Epithelial cell of proximal tubule (primary cell): Measurements from ENCODE around the gene ARHGEF3. TPM values are rescaled to one million over a fixed set of nuclear protein-coding genes. Genes with fewer than 3 reads are reported as not detected.
A peak's percentile ranks its signal among the peaks of the same experiment; 100 is the strongest.

Experiments used
- DNase-seq: peaks from one replicate; pipeline ENCODE4 v3.0.0-alpha.2; 2011; ENCODE audit warnings: low read depth
- H3K4me3 ChIP-seq: 2 replicates; pipeline ENCODE4 v1.5.1; 2011; ENCODE audit warnings: low read depth, mild to moderate bottlenecking, low read length
- total RNA-seq: library from RNA; depleted of rRNA; stranded (reverse); fragments of >200 nt; gene quantifications from 2 replicates; pipeline ENCODE4 v1.2.3, GENCODE V29; 2015
- TF ChIP-seq, protein P1 (sequence below): conservative IDR thresholded peaks from 2 replicates; pipeline ENCODE4 v1.5.1; 2012; ENCODE audit warnings: low read depth, mild to moderate bottlenecking, low read length

Gene ARHGEF3, protein sequence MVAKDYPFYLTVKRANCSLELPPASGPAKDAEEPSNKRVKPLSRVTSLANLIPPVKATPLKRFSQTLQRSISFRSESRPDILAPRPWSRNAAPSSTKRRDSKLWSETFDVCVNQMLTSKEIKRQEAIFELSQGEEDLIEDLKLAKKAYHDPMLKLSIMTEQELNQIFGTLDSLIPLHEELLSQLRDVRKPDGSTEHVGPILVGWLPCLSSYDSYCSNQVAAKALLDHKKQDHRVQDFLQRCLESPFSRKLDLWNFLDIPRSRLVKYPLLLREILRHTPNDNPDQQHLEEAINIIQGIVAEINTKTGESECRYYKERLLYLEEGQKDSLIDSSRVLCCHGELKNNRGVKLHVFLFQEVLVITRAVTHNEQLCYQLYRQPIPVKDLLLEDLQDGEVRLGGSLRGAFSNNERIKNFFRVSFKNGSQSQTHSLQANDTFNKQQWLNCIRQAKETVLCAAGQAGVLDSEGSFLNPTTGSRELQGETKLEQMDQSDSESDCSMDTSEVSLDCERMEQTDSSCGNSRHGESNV
- 4.3 and 6.5 TPM in 2 replicates for total RNA-seq

DNA sequence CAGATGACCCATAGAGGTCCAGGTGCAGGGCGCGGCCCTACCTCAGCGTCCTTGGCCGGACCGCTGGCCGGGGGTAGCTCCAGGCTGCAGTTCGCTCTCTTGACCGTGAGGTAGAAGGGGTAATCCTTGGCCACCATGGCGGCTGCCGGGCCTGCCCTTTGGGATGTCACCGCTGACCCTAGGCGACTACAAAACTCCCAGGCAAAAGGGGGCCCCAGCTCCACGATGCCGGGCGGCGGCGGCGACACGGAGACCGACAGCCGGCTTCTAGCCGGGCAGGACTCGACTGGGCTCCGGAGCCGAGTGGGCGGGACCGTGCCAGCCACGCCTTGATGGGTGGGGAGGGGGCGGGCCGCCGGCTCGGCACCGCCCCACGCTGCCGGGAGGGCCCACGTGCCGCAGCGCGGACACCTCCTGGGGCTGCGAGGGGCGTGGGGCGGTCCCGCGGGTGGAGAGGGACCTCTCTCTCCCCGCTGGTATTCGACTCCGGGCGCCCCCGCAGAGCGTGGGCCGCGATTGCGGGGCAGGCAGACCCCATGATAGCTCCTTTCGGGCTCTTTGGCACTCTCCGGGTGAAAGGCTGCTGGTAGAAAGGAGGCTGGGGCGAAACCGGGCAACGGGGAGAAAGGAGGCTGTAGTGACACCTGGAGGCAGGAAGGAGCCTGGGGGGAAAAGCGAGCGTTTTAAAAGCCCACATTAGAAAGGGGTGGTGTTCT lies at the start of gene ARHGEF3:
Gene ARHGEF3, minus strand, starts transcription at position 288 of the 716 bp plus-strand sequence. Its CDS starts 151 bp downstream, at position 137.
- TF ChIP-seq, protein P1, sequence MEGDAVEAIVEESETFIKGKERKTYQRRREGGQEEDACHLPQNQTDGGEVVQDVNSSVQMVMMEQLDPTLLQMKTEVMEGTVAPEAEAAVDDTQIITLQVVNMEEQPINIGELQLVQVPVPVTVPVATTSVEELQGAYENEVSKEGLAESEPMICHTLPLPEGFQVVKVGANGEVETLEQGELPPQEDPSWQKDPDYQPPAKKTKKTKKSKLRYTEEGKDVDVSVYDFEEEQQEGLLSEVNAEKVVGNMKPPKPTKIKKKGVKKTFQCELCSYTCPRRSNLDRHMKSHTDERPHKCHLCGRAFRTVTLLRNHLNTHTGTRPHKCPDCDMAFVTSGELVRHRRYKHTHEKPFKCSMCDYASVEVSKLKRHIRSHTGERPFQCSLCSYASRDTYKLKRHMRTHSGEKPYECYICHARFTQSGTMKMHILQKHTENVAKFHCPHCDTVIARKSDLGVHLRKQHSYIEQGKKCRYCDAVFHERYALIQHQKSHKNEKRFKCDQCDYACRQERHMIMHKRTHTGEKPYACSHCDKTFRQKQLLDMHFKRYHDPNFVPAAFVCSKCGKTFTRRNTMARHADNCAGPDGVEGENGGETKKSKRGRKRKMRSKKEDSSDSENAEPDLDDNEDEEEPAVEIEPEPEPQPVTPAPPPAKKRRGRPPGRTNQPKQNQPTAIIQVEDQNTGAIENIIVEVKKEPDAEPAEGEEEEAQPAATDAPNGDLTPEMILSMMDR: peak; percentile 71
- peak within 1 kb of the TSS; percentile 74 for H3K4me3 ChIP-seq
- no peak for DNase-seq

DNA sequence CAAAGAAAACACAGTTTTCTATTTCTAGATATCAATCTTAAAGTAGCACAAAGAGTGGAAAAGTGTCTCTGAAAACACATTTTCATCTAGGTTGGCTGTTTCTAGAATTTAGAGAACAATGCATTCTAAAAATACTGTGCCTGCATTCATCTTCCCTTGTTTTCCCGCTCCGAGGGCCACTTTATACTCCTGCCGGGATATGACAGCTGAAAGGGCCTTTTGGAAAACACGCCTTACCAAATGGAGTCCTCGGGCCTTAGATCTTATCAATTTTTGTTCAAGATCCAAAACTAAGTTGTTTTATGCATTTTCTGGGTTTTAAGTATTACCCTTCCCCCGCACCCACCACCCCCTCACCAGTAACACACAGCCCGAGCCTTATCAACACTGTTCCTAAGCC lies 47.9 kb upstream of the ARHGEF3 start:
- DNase-seq: no peak
- H3K4me3 ChIP-seq: no peak overlapping the region
- TF ChIP-seq, protein P1: no peak

DNA sequence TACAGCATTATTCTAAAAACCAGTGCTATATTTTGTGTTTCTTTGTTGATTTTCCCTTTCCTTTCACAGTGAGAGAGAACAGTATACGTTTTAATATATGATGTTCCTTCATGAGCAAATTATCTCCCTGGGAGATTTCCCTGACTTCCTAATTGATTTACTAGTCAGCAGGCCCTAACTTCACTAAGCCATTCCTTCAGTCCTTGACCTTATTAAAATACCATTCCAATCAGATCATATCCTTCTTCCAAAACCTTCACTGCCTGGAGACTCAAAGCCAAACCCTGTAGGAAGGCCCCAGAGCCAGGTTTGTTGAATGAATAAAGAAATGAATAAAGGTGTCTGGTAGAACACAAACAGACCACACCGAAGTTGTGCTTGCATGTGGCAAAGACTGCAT lies 43.8 kb upstream of the ARHGEF3 start:
- no peak for DNase-seq
- H3K4me3 ChIP-seq: no peak overlapping the region
- TF ChIP-seq, protein P1: no peak

DNA sequence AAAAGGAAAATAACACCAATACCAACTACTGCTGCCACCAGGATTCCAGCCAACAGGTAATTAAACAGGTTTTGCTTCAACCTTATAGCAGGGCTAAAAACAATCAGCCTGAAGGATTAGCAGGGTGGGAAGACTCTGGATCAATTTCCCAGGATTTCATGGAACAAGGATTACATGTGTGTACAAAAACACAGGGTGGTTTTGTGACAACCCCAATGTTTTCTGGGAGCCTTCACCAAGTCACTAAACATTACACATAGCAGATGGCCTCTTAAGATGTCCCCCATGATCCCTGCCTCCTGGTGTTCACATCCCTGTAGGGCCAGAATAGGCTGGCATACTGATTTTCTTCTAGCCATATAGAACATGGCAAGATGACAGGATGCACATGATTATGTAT lies 42.8 kb upstream of the ARHGEF3 start:
- TF ChIP-seq, protein P1: no peak
- no peak overlapping the region for H3K4me3 ChIP-seq
- DNase-seq: no peak

DNA sequence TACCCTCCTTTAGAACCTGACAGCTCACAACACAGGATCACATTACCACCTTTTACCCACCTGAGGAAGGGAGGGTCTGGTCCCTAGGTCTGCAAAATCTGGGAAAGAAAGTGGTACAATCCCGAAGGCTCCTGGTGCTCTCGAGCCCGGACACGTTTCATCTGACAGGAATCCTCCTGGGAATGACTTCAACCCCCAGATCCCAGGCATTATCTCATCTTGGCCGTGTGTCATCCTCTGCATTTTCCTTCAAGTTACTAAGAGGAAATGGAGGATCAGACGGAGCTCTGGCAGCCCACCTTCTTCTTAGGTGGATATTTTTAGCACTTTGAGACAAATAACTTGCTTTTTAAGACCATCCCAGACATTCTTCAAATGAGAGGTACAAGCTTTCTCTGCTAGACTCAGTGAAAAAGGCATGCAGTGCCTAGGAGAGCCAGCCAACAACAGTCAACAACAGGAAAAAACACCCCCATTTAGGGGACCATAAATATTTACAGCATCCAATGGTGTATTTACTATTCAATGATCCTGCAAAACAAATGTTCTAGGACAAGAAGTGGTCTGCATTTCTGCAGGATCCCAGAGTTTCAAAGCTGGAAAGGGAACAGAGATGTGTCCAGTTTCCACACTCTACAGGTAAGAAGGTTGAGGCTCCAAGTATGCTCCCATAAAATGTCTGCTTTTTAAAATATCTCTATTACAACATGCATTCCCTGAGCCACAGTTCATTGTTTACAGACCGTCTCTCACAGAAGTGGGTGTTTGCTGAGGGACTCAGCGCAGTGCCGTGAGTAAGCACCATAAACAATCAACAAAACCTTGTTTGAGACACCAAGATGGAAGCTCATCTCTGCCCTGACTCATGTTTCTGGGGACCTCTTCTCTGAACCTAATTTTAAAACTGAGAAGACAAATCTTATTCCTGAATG lies 38.3 kb upstream of the ARHGEF3 start:
- no peak for DNase-seq
- H3K4me3 ChIP-seq: no peak overlapping the region
- TF ChIP-seq, protein P1: no peak

DNA sequence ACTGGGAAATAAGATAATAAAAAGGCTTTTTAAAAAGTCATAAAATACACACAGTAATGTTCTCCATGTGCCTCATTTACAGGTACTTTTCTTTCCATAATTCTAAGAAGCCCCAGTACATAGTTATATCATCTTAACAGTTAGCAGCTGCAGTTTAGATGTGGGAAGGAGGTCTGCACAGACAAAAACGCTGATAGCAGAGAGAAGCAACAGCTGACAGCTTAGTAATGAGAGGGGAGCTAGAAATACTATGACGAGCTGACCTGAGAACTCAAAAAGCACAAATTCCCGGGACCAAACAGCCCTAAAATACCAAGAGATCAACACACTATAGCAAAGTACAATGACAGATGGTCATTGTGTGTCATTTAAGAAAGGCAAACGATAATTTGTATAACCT lies 36.7 kb upstream of the ARHGEF3 start:
- no peak for DNase-seq
- TF ChIP-seq, protein P1: no peak
- no peak overlapping the region for H3K4me3 ChIP-seq
